OCI-LY1 (cell line): ENCODE results near the gene CFAP57.

Experiments
- H2AFZ ChIP-seq: fragments of 200-600 bp; sonication (generic), shearing (Covaris generic); 2 replicates; pipeline ENCODE4 v1.6.0; 2014; ENCODE audit warnings: antibody characterized with exemption, mild to moderate bottlenecking, low read length
- H3F3A ChIP-seq: fragments of 200-600 bp; sonication (generic), shearing (Covaris generic); 2 replicates; pipeline ENCODE4 v1.6.0; 2014; ENCODE audit warnings: mild to moderate bottlenecking, antibody characterized with exemption, low read length, moderate library complexity; ENCODE audit not compliant: insufficient read depth
- H3K27ac ChIP-seq: fragments of 200-600 bp; sonication (generic); 2 replicates; pipeline ENCODE4 v1.5.1; 2014; ENCODE audit warnings: low read length, mixed run types, mild to moderate bottlenecking, low read depth; ENCODE audit not compliant: poor library complexity, severe bottlenecking
- H3K27me3 ChIP-seq: fragments of 200-600 bp; sonication (generic); 2 replicates; pipeline ENCODE4 v1.6.0; 2014; ENCODE audit warnings: antibody characterized with exemption, mild to moderate bottlenecking, low read length, moderate library complexity; ENCODE audit not compliant: insufficient read depth
- H3K36me3 ChIP-seq: fragments of 200-600 bp; sonication (generic); 2 replicates; pipeline ENCODE4 v1.6.1; 2014; ENCODE audit warnings: mild to moderate bottlenecking, antibody characterized with exemption, low read length, moderate library complexity, mixed read lengths; ENCODE audit not compliant: insufficient read depth
- H3K4me1 ChIP-seq: fragments of 200-600 bp; sonication (generic); 2 replicates; pipeline ENCODE4 v1.5.1; 2014; ENCODE audit warnings: mild to moderate bottlenecking, low read length, moderate library complexity; ENCODE audit not compliant: insufficient read depth, severe bottlenecking
- H3K4me2 ChIP-seq: fragments of 200-600 bp; sonication (generic), shearing (Covaris generic); 2 replicates; pipeline ENCODE4 v1.6.1; 2014; ENCODE audit warnings: low read length
- H3K4me3 ChIP-seq: fragments of 200-600 bp; sonication (generic); 2 replicates; pipeline ENCODE4 v1.5.1; 2014; ENCODE audit warnings: low read length, low read depth, mild to moderate bottlenecking, mixed read lengths; ENCODE audit not compliant: poor library complexity, severe bottlenecking
- H3K79me2 ChIP-seq: fragments of 200-600 bp; shearing (Covaris generic); 2 replicates; pipeline ENCODE4 v1.6.1; 2016; ENCODE audit warnings: mixed run types, low read length, mixed read lengths; ENCODE audit not compliant: insufficient read depth
- H3K9ac ChIP-seq: fragments of 200-600 bp; sonication (generic), shearing (Covaris generic); 2 replicates; pipeline ENCODE4 v1.6.1; 2014; ENCODE audit warnings: mild to moderate bottlenecking, low read length, mixed read lengths
- H3K9me2 ChIP-seq: fragments of 200-600 bp; sonication (generic), shearing (Covaris generic); 2 replicates; pipeline ENCODE4 v1.6.1; 2014; ENCODE audit warnings: low read depth, mild to moderate bottlenecking, low read length, mixed read lengths
- H3K9me3 ChIP-seq: fragments of 200-600 bp; shearing (Covaris generic); 2 replicates; pipeline ENCODE4 v1.6.1; 2014; ENCODE audit warnings: low read length, mixed read lengths
- H4K20me1 ChIP-seq: fragments of 200-600 bp; sonication (generic), shearing (Covaris generic); 2 replicates; pipeline ENCODE4 v1.6.0; 2016; ENCODE audit warnings: mild to moderate bottlenecking, low read length; ENCODE audit not compliant: insufficient read depth
- EZH2 ChIP-seq: fragments of 200-600 bp; sonication (generic), shearing (Covaris generic); IDR thresholded peaks from 2 replicates; pipeline ENCODE4 v1.8.0; 2017; ENCODE audit warnings: borderline replicate concordance, mixed run types, mild to moderate bottlenecking, antibody characterized with exemption, low read length, moderate library complexity, mixed read lengths
- TF ChIP-seq, protein P1 (sequence below): fragments of 200-600 bp; sonication (generic), shearing (Covaris generic); IDR thresholded peaks from 2 replicates; pipeline ENCODE4 v1.5.1; 2017; ENCODE audit warnings: mild to moderate bottlenecking, antibody characterized with exemption, low read length, moderate library complexity, mixed read lengths

CFAP57 gene

DNA sequence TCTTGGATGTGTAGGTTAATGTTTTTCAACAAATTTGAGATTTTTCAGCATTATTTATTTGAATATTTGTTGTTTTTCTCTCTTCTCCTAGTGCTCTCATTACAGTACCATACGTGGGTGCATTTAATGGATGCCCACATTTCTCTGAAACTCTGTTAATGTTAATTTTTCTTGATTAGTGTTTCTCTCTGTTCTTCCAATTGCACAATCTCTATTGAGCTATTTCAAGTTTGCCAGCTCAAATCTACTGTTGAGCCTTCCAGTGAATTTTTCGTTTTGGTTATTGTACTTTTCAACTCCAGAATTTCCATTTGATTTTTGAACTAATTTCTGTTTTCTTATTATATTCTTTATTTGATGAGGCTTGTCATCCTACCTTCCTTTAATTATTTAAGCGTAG is 31.7 kb downstream of the CFAP57 start:
- no peaks in the 10 kb centered on the region for H3K79me2 ChIP-seq

DNA sequence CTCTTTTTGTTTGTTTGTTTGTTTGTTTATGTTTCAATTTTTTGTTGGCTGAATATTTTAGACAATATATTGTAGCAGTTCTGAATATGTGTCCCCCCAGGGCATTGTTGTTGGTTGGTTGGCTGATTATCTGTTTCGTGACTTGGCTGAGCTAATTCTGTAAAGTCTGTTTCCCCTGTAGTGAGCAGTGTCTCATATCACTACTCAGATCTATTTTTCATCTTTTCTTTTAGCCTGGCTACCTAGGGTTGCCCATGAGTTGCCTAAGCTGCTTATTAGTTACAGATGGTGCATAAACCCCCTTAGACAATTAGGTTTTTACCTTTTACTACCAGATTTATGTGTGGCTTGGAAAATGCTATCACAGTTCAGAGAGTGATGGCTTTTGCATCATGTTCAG is 32.3 kb downstream of the CFAP57 start:
- Histone ChIP-seq H3K79me2 (no peaks in the 10 kb centered on the region), H3K9me3 (no peaks in the 10 kb centered on the region), H3K4me3 (no peak overlapping the region), H2AFZ (no peak overlapping the region), H3K27me3 (peaks cover 4% of the 10 kb centered on the region; the same call in 1 of the 2 replicates), H3K9me2 (no peaks in the 10 kb centered on the region), H3K9ac (no peak overlapping the region), H3F3A (no peaks in the 10 kb centered on the region), H3K4me2 (no peak overlapping the region), H3K36me3 (no peaks in the 10 kb centered on the region; the same call in 1 of the 2 replicates), H4K20me1 (no peaks in the 10 kb centered on the region), H3K27ac (no peak overlapping the region), H3K4me1 (no peaks in the 10 kb centered on the region)
- TF ChIP-seq EZH2: no peak
- TF ChIP-seq, protein P1, sequence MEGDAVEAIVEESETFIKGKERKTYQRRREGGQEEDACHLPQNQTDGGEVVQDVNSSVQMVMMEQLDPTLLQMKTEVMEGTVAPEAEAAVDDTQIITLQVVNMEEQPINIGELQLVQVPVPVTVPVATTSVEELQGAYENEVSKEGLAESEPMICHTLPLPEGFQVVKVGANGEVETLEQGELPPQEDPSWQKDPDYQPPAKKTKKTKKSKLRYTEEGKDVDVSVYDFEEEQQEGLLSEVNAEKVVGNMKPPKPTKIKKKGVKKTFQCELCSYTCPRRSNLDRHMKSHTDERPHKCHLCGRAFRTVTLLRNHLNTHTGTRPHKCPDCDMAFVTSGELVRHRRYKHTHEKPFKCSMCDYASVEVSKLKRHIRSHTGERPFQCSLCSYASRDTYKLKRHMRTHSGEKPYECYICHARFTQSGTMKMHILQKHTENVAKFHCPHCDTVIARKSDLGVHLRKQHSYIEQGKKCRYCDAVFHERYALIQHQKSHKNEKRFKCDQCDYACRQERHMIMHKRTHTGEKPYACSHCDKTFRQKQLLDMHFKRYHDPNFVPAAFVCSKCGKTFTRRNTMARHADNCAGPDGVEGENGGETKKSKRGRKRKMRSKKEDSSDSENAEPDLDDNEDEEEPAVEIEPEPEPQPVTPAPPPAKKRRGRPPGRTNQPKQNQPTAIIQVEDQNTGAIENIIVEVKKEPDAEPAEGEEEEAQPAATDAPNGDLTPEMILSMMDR: no peak

More for the DNA sequence above, 31.7 kb downstream of the CFAP57 start:
- Histone ChIP-seq H3K27me3 (peaks cover 4% of the 10 kb centered on the region; the same call in 1 of the 2 replicates), H3K9me3 (no peaks in the 10 kb centered on the region), H3K27ac (no peak overlapping the region), H3K4me3 (no peak overlapping the region), H3K4me2 (no peak overlapping the region), H3K36me3 (no peaks in the 10 kb centered on the region; the same call in 1 of the 2 replicates), H3F3A (no peaks in the 10 kb centered on the region), H4K20me1 (no peaks in the 10 kb centered on the region), H3K9ac (no peak overlapping the region), H3K4me1 (no peaks in the 10 kb centered on the region), H2AFZ (no peak overlapping the region), H3K9me2 (no peaks in the 10 kb centered on the region)
- no peak for TF ChIP-seq EZH2
- TF ChIP-seq, protein P1: no peak

DNA sequence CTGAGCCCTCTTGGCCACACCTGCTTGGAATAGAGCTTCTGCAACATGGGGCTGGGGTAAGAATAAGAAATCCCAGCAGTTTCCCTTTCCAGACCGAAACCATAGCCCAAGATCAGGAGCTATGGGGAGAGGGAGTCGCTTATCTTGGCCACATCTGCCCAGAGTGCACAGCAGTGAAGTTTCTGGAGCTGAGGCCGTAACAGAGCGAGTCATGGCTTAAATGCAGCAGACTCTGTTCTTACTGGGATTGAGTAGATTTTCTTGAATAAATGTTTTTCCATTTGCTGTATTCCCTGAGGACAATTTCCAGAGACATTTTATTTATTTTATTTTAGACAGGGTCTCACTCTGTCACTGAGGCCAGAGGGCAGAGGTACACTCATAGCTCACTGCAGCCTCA is 33.5 kb downstream of the CFAP57 start:
- Histone ChIP-seq H3K27ac (no peak overlapping the region), H3K9ac (no peak overlapping the region)

DNA sequence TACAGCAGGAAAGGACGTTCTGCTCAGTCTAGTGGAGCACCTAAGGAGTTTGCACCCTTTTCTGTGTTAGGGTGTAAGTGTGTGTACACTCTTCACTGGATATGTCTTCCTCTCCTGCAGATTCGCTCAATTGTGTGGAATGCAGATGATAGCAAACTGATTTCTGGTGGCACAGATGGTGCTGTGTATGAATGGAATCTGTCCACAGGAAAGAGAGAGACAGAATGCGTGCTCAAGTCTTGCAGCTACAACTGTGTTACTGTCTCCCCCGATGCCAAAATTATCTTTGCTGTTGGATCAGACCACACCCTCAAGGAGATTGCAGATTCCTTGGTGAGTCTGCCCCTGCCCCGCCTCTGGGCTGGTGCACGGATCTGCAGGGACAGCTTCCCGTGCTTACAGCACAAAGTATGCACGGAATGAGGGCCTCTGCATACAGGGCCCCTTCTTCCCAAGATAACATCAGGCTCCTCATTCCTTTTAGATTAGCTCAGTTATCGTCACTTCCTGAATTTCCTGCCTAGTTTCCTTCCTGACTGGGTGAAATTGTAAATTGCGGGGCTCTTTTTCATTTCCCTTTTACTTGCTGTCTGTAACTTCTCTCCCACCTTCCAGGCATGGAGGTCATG is 34.6 kb downstream of the CFAP57 start:
- Histone ChIP-seq H3K4me2 (no peak overlapping the region), H3K9ac (no peak overlapping the region), H3K4me1 (no peaks in the 10 kb centered on the region), H2AFZ (no peak overlapping the region), H3K27ac (no peak overlapping the region), H3F3A (no peaks in the 10 kb centered on the region), H3K9me3 (no peaks in the 10 kb centered on the region), H3K79me2 (no peaks in the 10 kb centered on the region), H3K4me3 (no peak overlapping the region), H3K36me3 (no peaks in the 10 kb centered on the region; the same call in 1 of the 2 replicates), H4K20me1 (no peaks in the 10 kb centered on the region), H3K27me3 (no peaks in the 10 kb centered on the region; the same call in 1 of the 2 replicates), H3K9me2 (no peaks in the 10 kb centered on the region)
- no peak for TF ChIP-seq EZH2
- TF ChIP-seq, protein P1: no peak

More for the DNA sequence above, 33.5 kb downstream of the CFAP57 start:
- Histone ChIP-seq H3K4me3 (no peak overlapping the region), H3K4me1 (no peaks in the 10 kb centered on the region), H4K20me1 (no peaks in the 10 kb centered on the region), H3K36me3 (no peaks in the 10 kb centered on the region; the same call in 1 of the 2 replicates), H3K9me3 (no peaks in the 10 kb centered on the region), H3K27me3 (peaks cover 1% of the 10 kb centered on the region; the same call in 1 of the 2 replicates), H2AFZ (no peak overlapping the region), H3F3A (no peaks in the 10 kb centered on the region), H3K9me2 (no peaks in the 10 kb centered on the region), H3K4me2 (no peak overlapping the region), H3K79me2 (no peaks in the 10 kb centered on the region)
- no peak for TF ChIP-seq EZH2
